Posterior vena cava (tissue), 2 donors: ENCODE measurements around the gene TEF. TPM values are rescaled to one million over a fixed set of nuclear protein-coding genes. Genes with fewer than 3 reads are reported as not detected.

ENCODE experiments used
- DNase-seq: peaks from one replicate; pipeline ENCODE4 v3.0.0-alpha.2; 2020; ENCODE audit warnings: low spot score
- intact Hi-C, 2 donors: fragments of 100-400 bp; cut with DNase I; formaldehyde crosslinking; loops; one replicate each; pipeline versions ENCODE4 v1.14.1 to v1.14.2; 2022 to 2023
- long read RNA-seq, 2 donors: library from polyadenylated mRNA; unstranded; transcript quantifications; one replicate each; pipeline ENCODE4 v2.0.0, GENCODE V29; 2020 to 2021
- total RNA-seq, 2 donors: library from RNA; stranded (reverse); fragmentation: NEBNext Ultra II Directional; extraction: Animal tissue kit (Norgen Biotek cat#: 25700); gene quantifications; one replicate each; pipeline ENCODE4 v1.2.1, GENCODE V29; 2021
- donor health status: DM: yes; HTN: yes; CAD: no.
- donor health status: DM: yes; HTN: yes; CAD: no.

The TEF gene
- 10 to 100 TPM; 10.5 to 20.5 TPM for total RNA-seq
- long read RNA-seq, donor 1, full-length matches to known transcripts: 4 of 13 reads
- long read RNA-seq, donor 1, partial matches to known transcripts: 4 of 13 reads
- long read RNA-seq, donor 1, other reads (novel, unspliced or antisense): 5 of 13 reads
- long read RNA-seq, donor 2, partial matches to known transcripts: 0 of 2 reads
- long read RNA-seq, donor 2, other reads (novel, unspliced or antisense): 2 of 2 reads

- DNase-seq: peak; percentile 99
- intact Hi-C loops: no loop called here
These were observed at the start of gene TEF for GRCh38 chr22:41381329-41382097. Gene TEF (plus strand): TSS chr22:41381942. CDS start chr22:41382045, 103 bp downstream.

GRCh38 chr22:41332217-41332939 is 49.4 kb upstream of the TEF start:
- intact Hi-C loops: no loop called here
- DNase-seq: no peak

DNA sequence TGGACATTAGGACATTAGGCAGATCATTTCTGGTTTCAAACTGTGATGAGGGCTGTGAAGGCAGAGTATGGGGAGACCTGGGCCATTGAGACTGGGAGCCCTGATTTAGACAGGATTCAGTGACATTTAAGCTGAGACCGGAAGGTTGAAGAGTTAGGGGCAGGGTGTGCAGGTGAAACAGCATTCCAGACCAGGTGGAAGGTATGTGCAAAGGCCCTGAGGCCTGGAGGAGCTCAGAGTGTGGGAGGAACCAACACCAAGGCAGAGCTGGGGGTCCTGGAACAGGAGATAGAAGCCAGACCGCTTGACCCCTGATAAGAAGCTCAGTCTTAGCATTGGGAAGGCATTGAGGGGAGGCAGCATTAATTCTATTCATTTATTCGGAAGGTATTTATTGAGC is 47.9 kb upstream of the TEF start:
- DNase-seq: no peak
- intact Hi-C loops: no loop called here

DNA sequence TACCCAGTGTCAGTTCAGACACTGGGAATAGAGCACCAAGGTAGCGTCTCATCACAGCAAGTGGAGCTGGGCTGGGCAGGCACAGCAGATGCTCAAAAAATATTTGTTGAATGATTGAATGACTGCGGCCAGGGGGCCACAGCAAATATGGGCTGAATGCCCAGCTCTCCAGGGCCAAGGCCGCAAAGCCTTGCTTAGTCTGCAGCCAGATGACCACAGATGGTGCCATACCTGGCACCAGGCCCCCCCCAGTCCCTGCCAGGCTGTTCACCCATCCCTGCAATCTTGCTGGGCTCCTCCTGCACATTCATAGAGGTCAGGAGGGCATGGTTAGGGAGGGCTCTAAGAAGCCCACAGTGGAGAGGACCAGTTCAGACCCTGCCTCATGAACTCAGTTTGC is 47.5 kb upstream of the TEF start:
- intact Hi-C loops: no loop called here

GRCh38 chr22:41334951-41335635 is 46.6 kb upstream of the TEF start:
- intact Hi-C loops: no loop called here

More for the DNA sequence above, 47.5 kb upstream of the TEF start:
- DNase-seq: no peak

GRCh38 chr22:41338614-41339212 is 43.0 kb upstream of the TEF start:
- intact Hi-C loops: no loop called here

More at GRCh38 chr22:41334951-41335635, 46.6 kb upstream of the TEF start:
- DNase-seq: no peak

GRCh38 chr22:41339823-41340222 is 41.9 kb upstream of the TEF start:
- DNase-seq: no peak
- intact Hi-C loops: no loop called here

More at GRCh38 chr22:41338614-41339212, 43.0 kb upstream of the TEF start:
- DNase-seq: no peak

DNA sequence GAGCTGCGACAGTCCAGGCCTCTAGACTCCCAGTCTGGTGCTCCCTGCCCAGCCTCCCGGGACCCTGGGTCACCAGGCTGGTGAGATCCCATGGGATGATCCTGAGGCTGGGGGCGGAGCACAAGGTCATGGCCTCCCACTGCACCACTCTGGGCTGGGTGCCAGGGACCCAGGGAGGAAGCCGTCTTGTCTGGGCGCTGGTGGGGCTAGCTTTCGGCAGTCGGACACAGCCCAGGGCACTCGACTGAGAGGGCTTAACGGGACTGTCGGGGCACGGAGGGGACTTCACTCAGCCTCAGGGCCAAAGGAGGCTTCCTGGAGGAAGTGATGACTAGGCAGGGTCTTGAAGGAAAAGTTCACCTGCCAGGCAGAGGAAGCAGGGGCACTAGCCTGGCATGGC is 41.4 kb upstream of the TEF start:
- intact Hi-C loops: no loop called here
- DNase-seq: no peak

GRCh38 chr22:41341012-41341411 is 40.7 kb upstream of the TEF start:
- no peak for DNase-seq
- intact Hi-C loops: no loop called here

- intact Hi-C loops: no loop called here
- DNase-seq: no peak
These were observed 39.8 kb upstream of the TEF start for GRCh38 chr22:41341990-41342389.

DNA sequence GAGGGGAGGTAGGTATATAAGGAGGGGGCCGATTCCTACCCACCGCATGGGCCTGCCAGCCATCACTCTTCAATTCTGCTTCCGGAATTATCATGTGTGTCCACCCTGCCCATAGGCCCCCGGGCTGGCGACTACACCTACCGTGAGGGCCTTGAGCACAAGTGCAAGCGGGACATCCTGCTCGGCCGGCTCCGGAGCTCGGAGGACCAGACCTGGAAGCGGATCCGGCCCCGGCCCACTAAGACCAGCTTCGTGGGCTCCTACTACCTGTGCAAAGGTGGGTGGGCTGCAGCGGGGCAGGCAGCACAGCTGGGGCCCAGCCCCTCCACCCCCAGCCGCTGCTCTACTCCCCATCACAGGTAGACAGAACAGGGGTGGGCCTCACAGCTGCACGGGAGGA is 38.4 kb upstream of the TEF start:
- no peak for DNase-seq
- intact Hi-C loops: no loop called here

DNA sequence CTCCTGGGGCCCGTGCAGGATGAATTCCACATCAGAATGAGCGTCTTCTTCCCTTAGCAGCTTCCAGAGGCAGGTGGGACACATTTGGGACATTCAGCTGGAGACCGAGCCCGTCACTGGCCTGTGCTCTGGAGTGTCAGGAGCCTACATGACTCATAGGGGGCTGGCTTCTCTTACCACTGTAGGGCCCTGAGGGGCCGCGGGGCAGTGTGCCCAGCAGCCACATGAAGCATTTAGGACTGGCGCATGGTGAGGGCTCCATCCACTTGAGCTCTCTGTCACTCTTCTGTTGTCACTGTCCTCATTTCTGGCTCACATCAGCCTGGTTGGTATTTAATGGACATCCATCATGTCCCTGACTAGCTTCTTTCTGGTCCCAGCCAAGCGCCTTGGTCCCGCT is 38.0 kb upstream of the TEF start:
- intact Hi-C loops: no loop called here
- no peak for DNase-seq

- no peak for DNase-seq
- intact Hi-C loops: no loop called here
These were observed 37.5 kb upstream of the TEF start for GRCh38 chr22:41344189-41344788.

- intact Hi-C loops: no loop called here
- no peak for DNase-seq
These were observed 35.9 kb upstream of the TEF start for GRCh38 chr22:41345807-41346335.

- intact Hi-C loops: no loop called here
- DNase-seq: no peak
These were observed 34.5 kb upstream of the TEF start for GRCh38 chr22:41347066-41347859.

- intact Hi-C loops: no loop called here
- no peak for DNase-seq
These were observed 32.7 kb upstream of the TEF start for GRCh38 chr22:41348964-41349484.

GRCh38 chr22:41350087-41350486 is 31.7 kb upstream of the TEF start:
- no peak for DNase-seq
- intact Hi-C loops: no loop called here

GRCh38 chr22:41351011-41351410 is 30.7 kb upstream of the TEF start:
- intact Hi-C loops: no loop called here

More at GRCh38 chr22:41351011-41351410, 30.7 kb upstream of the TEF start:
- no peak for DNase-seq
